Activated CD8-positive, alpha-beta memory T cell treated with anti-CD3 and anti-CD28 coated beads, Interleukin-2, amount 50 U/mL, for 4 hours (primary cell): Measurements from ENCODE around the gene LEO1.

Experiments
- DNase-seq: peaks from one replicate; pipeline ENCODE4 v3.0.0-alpha.2; 2020

The LEO1 gene

GRCh38 chr15:51924156-51925068, 47.2 kb downstream of the LEO1 start:
- no peak for DNase-seq

GRCh38 chr15:51917493-51917892, 54.1 kb downstream of the LEO1 start:
- DNase-seq: no peak

GRCh38 chr15:51912528-51912927, 59.0 kb downstream of the LEO1 start:
- DNase-seq: no peak

GRCh38 chr15:51909584-51909983, 62.0 kb downstream of the LEO1 start:
- no peak for DNase-seq

- DNase-seq: no peak
Observed at GRCh38 chr15:51908316-51908715, 63.3 kb downstream of the LEO1 start.

- no peak for DNase-seq
Observed at GRCh38 chr15:51907136-51907862, 64.3 kb downstream of the LEO1 start.

GRCh38 chr15:51904931-51905330, 66.6 kb downstream of the LEO1 start:
- no peak for DNase-seq

GRCh38 chr15:51904421-51904820, 67.2 kb downstream of the LEO1 start:
- DNase-seq: no peak

GRCh38 chr15:51889486-51889885, 82.1 kb downstream of the LEO1 start:
- no peak for DNase-seq

GRCh38 chr15:51888593-51889195, 82.9 kb downstream of the LEO1 start:
- DNase-seq: no peak
